GM19372 (cell line): ENCODE results near the gene KRTAP5-4.
"Not testable (repeated sequence)": the region's sequence is repeated elsewhere in the genome, so short reads cannot be mapped to it uniquely, and the experiment has no call there.

Experiments
- ATAC-seq: cut with Tn5 transposase; IDR thresholded peaks from one replicate; pipeline ENCODE4 v1.9.1; 2021; ENCODE audit warnings: mild to moderate bottlenecking, low read depth, moderate library complexity; ENCODE audit not compliant: unreplicated experiment

KRTAP5-4 gene

DNA sequence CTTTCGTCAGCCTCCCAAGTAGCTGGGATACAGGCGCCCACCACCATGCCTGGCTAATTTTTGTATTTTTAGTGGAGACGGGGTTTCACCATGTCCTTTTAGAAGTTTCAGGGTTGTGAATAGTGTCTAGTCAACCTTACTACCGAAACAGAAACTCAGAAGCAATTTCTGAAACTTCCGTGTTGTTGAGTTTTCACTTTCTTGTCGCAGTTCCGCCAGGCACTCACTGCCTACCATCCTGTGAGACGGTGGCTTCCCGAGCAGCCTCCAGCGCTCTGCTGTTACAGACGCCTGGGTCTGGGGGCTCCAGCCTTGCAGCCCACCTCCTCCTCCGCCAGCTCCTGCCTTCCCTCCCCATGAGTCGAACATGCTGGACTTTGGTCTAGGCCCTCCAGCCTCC is 16.0 kb downstream of the KRTAP5-4 start:
- ATAC-seq: not testable (repeated sequence)

DNA sequence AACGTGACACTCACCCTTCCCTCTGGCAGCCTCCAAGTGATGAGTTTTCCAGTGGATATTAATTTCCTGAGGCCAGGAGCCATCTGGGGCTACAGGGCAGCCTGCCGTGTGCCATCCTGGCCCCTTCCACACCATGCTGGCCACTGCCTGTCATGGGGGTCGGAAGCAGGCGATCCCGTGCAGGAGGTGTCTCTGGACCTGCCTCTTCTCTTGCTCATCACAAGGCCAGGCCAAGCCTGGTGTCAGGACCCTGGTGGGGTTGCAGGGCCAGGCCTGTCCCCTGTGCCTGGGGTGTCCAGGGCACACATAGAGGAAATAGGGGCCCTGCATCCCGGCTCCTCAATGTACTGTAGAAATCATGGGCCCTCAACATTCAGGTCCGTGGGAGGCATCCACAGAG is 17.2 kb downstream of the KRTAP5-4 start:
- ATAC-seq: no peak

- no peak for ATAC-seq
Observed at GRCh38 chr11:1604181-1604580, 17.8 kb downstream of the KRTAP5-4 start.

DNA sequence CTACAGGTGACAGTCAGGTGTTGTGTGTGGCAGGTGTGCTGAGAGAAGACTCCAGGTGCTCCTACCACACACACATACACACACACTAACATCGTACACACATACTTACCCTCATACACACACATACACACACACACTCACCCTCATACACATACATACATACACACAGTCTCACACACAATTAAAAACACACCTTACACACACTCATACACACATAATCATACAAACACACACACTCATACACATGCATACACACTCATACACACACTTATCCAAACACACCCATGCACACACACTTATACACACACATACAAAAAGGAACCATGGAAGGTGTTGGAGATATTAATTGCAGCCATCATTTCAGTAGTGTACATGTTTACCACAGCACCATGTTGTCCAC is 18.3 kb downstream of the KRTAP5-4 start:
- no peak for ATAC-seq

GRCh38 chr11:1601663-1602062 is 20.3 kb downstream of the KRTAP5-4 start:
- not testable (repeated sequence) for ATAC-seq

DNA sequence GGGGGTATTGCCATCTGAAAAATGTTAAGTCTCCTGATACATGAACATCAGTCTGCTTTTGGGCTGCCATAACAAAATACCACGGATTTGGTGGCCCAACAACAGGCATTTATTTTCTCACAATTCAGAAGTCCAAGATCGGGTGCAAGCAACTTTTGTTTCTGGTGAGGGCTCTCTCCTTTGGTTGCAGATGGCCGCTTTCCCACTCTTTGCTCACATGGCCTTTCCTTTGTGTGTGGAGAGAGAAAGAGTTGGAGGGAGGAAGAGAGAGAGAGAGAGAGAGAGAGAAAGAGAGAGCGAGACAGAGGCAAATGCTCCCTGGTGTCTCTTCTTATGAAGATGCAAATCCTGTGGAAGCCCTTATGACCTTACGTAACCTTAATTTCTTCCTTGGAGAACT is 21.3 kb downstream of the KRTAP5-4 start:
- ATAC-seq: no peak

DNA sequence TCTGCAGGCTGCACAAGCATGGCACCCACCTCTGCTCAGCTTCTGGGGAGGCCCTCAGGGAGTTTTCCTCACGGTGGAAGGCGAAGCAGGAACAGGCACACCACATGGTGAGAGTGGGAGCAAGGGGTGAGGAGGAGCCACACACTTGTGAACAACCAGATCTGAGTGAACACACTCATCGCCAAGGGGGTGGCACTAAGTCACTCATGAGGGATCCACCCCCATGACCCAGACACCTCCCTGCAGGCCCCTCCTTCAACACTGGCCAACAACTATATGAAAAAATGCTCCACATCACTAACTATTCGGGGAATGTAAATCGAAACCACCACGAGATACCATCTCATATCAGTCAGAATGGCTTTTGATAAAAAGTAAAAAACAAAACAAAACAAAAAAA is 23.1 kb downstream of the KRTAP5-4 start:
- ATAC-seq: no peak

DNA sequence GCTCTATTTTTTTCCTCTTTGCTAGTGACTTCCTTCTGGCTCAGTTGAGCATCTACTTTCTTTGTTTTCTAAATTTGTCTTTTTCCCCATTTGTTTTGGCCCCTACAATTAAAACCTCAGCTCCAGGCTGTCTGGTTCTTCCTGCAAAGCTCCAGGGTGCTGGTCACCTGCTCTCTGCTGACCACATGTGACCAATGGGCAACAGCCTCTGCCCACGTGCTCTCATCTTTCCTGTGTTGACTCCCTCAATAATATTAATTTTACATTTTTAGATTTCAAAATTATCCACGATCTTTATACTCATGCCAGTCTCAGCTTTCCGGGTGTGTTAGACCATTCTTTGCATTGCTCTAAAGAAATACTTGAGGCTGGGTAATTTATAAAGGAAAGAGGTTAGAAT is 23.5 kb downstream of the KRTAP5-4 start:
- not testable (repeated sequence) for ATAC-seq

- no peak for ATAC-seq
Observed at GRCh38 chr11:1597994-1598380, 24.0 kb downstream of the KRTAP5-4 start, which contains the start of gene KRTAP5-2. TSS of gene KRTAP5-2 (minus strand) at chr11:1598294. CDS start at chr11:1598250, 44 bp downstream.

GRCh38 chr11:1597331-1597993 is 24.5 kb downstream of the KRTAP5-4 start:
- no peak for ATAC-seq

DNA sequence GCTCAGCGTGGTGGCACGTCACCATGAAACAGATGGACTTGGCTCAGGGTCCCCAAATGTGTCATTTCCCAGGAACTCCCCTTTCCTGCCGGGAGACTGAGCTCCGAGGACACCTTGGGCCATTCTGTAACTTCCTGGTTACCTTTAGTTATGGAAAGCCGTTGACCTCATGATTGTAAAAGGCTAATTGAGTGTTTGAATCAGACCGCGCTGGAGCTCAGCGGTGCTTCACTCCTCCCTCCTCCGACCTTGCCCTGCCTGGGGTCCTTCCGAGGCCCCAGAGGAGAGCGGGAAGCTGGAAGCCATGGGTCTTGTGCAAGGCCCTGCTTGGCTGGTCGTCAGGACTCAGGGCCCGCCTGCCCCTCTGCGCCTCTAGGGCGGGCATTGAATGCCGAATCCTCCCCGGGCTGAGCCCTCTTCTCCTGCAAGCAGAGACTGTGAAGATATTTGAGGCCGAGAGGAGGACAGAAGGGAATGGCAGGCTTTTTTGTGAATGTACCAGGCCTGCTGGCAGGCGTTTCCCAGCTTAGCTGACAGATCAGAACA is 25.3 kb downstream of the KRTAP5-4 start:
- not testable (repeated sequence) for ATAC-seq

DNA sequence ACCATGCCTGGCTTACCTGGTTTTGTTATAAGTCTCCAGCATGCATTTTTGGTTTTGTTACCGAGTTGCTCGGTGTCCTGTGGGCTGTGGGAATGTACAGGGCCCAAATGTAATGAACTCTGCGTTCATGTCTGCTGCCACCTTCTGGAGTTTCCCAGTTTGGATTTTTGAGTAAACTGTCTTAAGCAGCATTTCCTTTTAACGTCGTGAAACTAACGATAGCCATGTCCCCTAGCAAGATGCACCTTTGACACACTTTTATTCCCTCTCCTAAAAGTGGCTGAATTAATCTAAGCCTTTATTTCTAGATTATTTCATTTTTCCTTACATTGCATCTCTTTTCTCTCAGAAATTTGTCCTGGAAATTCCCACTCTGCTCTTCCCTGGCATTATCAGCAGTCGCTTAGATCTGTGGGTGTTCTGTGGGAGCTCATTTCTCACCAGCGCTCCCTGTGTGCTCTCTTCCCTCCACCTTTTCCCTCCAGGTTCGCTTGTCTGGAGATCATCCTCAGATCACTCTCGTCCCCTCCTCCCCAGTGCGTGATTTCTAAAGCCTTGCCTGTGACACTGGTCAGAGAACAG is 25.9 kb downstream of the KRTAP5-4 start:
- not testable (repeated sequence) for ATAC-seq

DNA sequence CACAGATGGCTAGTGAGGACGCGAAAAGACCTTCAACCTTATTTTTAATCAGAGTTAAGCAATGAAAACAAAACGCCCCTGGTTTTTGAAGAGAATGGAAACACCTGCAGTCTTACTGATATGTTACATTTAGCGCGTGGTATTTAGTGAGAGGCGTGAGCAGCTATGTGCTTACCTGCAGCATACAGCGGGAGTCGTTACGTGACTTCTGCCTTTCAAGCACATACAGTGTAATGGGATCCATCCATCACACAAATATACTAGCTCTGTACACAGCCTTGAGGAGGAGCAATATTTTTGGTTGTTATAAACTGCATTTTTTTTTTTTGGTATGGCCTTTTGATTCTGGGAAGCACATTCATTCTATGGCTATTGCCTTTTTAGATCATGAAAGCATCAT is 29.3 kb downstream of the KRTAP5-4 start:
- ATAC-seq: no peak

GRCh38 chr11:1589996-1590395 is 31.9 kb downstream of the KRTAP5-4 start:
- ATAC-seq: no peak

- ATAC-seq: not testable (repeated sequence)
Observed at GRCh38 chr11:1589191-1589963, 32.6 kb downstream of the KRTAP5-4 start.

DNA sequence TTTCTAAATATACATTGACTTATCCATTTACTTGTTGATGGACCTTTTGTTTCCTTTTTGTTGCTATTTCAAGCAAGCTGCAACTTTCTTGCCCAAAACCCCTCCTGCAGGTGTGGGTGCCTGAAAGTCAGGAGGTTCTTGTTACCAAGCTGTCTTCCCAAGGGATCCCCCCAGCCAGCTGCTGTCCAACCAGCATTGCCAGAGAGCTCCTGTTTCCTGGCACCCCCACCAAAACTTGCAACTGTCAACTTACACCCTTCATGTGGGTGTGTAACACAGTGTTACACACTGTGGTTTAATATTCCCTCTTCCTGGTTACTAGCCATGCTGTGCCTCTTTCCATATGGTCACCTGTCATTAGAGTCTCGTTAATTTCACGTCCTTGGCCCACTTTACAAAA is 35.2 kb downstream of the KRTAP5-4 start:
- no peak for ATAC-seq

- not testable (repeated sequence) for ATAC-seq
Observed at GRCh38 chr11:1584661-1585370, 37.1 kb downstream of the KRTAP5-4 start, which contains the start of gene KRTAP5-1. TSS of gene KRTAP5-1 (minus strand) at chr11:1585283. CDS start at chr11:1585249, 34 bp downstream.

DNA sequence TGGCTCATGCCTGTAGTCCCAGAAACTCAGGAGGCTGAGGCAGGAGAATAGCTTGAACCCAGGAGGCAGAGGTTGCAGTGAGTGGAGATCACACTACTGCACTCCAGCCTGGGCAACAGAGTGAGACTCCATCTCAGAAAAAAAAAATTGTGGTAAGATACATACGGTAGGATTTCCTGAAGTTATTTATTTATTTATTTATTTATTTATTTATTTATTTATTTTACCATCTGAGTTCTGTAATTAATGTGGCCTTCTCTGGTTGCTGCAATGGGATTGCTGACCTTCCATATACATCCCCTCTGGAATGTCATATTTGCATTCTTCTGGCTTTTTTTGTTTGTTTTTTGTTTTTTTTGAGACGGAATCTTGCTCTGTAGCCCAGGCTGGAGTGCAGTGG is 39.0 kb downstream of the KRTAP5-4 start:
- ATAC-seq: not testable (repeated sequence)

DNA sequence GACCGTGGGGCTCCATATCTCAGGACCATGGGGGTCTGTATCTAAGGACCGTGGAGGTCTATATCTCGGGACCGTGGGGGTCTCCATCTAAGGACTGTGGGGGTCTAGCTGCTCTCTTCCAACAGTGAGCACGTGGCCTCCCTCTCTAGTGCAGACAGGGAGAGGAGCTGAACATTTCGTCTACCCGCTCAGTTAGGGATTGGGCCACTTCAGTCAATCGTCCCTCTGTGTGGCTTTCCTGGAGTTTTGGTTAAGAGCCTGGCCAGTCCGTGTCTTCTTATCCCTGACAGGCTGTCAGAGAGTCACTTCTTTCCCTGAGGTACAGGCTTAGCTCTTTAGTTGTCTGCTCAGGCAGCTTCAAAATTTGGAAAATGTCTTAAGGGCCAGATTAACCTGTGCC is 40.0 kb downstream of the KRTAP5-4 start:
- ATAC-seq: no peak

DNA sequence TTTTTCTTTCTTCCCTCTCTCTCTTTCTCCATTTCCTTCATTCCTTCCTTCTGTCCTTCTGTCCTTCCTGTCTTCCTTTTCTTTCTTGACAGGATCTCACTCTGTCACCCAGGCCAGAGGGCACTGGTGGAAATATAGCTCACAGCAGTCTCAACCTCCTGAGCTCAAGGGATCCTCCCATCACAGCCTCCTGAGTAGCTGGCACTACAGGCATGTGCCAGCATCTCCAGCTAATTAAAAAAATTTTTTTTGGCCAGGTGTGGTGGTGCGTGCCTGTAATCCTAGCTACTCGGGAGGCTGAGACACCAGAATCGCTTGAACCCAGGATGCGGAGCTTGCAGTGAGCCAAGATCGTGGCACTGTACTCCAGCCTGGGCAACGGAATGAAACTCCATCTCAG is 45.1 kb downstream of the KRTAP5-4 start:
- no peak for ATAC-seq

DNA sequence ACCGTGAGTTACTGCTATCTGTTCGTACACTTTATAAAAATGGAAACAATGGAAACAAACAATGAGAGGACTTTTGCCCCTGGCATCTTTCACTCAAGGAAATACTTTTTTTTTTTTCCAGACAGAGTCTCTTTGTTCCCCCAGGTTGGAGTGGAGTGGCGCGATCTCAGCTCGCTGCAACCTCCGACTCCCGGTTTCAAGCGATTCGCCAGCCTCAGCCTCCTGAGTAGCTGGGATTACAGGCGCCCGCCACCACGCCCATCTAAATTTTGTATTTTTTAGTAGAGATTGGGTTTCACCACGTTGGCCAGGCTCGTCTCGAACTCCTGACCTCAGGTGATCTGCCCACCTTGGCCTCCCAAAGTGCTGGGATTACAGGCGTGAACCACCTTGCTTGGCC is 46.2 kb downstream of the KRTAP5-4 start:
- not testable (repeated sequence) for ATAC-seq
